Measurements from ENCODE around the gene ARHGEF10L.

Gene ARHGEF10L

GRCh38 chr1:17568014-17568900 lies 28.8 kb downstream of the ARHGEF10L start:
- TF ChIP-seq, protein P1, sequence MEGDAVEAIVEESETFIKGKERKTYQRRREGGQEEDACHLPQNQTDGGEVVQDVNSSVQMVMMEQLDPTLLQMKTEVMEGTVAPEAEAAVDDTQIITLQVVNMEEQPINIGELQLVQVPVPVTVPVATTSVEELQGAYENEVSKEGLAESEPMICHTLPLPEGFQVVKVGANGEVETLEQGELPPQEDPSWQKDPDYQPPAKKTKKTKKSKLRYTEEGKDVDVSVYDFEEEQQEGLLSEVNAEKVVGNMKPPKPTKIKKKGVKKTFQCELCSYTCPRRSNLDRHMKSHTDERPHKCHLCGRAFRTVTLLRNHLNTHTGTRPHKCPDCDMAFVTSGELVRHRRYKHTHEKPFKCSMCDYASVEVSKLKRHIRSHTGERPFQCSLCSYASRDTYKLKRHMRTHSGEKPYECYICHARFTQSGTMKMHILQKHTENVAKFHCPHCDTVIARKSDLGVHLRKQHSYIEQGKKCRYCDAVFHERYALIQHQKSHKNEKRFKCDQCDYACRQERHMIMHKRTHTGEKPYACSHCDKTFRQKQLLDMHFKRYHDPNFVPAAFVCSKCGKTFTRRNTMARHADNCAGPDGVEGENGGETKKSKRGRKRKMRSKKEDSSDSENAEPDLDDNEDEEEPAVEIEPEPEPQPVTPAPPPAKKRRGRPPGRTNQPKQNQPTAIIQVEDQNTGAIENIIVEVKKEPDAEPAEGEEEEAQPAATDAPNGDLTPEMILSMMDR (IDR thresholded peaks at IDR 0.05; ENCODE audit: control insufficient read depth, extremely low read depth, insufficient read depth): no peak
- no peak overlapping the region for H3K4me3 ChIP-seq (ENCODE audit: low read depth, low read length)
- no peak for DNase-seq (ENCODE audit: low read depth)

GRCh38 chr1:17569200-17570139 lies 30.0 kb downstream of the ARHGEF10L start:
- TF ChIP-seq, protein P1 (IDR thresholded peaks at IDR 0.05; ENCODE audit: control insufficient read depth, extremely low read depth, insufficient read depth): no peak
- no peak for DNase-seq (ENCODE audit: low read depth)
- no peak overlapping the region for H3K4me3 ChIP-seq (ENCODE audit: low read depth, low read length)

DNA sequence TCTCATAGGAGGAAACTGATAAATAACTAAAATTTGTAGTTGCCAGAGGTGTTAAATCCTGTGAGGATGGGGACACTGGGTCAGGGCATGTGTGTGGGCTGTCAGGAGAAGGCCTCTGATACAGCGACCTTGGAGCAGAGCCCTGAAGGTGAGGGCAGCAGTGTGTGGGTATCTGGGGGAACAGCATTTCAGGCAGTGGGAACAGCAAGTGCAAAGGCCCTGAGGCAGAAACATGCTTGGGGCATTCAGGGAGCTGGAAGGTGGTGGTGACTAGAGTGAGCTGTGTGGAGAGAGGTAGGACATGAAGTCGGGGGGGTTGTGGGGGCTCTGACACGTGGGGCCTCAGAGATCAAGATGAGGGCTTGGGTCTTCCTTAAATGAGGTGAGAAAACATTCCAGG lies 30.7 kb downstream of the ARHGEF10L start:
- H3K4me3 ChIP-seq (ENCODE audit: low read depth, low read length): no peak overlapping the region
- no peak for DNase-seq (ENCODE audit: low read depth)

GRCh38 chr1:17572264-17572985 lies 32.9 kb downstream of the ARHGEF10L start:
- no peak overlapping the region for H3K4me3 ChIP-seq (ENCODE audit: low read depth, low read length)
- DNase-seq (ENCODE audit: low read depth): no peak
- TF ChIP-seq, protein P1 (IDR thresholded peaks at IDR 0.05; ENCODE audit: control insufficient read depth, extremely low read depth, insufficient read depth): no peak

More for the DNA sequence above, 30.7 kb downstream of the ARHGEF10L start:
- TF ChIP-seq, protein P1 (IDR thresholded peaks at IDR 0.05; ENCODE audit: control insufficient read depth, extremely low read depth, insufficient read depth): no peak

DNA sequence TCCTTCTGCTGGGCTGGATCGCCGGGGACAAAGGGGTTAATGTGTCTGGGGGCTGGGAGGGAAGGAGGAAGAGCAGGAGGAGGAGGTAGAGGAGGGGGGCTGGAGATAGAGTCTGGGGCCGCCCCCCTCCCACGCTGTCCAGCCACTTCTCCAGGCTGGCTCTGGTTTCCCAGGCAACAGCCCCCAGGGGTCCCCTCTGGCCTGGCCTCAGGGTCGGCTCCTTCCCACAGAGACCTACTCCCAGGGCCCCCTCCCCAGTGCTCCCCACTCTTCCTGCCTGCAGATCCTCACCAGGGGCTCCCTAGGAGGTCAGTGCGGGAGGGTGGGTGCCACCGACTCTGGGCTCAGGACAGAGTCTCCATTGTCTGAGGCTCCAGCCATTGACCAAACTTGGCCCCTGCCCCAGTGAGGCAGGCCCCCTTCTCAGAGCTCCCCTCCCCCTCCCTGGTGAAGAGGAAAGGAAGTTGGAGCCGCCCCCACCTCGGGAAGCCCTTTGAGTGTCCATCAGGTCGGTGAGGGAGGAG lies 34.1 kb downstream of the ARHGEF10L start:
- DNase-seq (ENCODE audit: low read depth): no peak
- TF ChIP-seq, protein P1 (IDR thresholded peaks at IDR 0.05; ENCODE audit: control insufficient read depth, extremely low read depth, insufficient read depth): no peak
- H3K4me3 ChIP-seq (ENCODE audit: low read depth, low read length): no peak overlapping the region

- DNase-seq (ENCODE audit: low read depth): no peak
- H3K4me3 ChIP-seq (ENCODE audit: low read depth, low read length): no peak overlapping the region
These were observed 35.0 kb downstream of the ARHGEF10L start for GRCh38 chr1:17574516-17574915.

More at GRCh38 chr1:17574516-17574915, 35.0 kb downstream of the ARHGEF10L start:
- TF ChIP-seq, protein P1 (IDR thresholded peaks at IDR 0.05; ENCODE audit: control insufficient read depth, extremely low read depth, insufficient read depth): no peak
